ENCODE measurements around the gene AMN1. TPM values are rescaled to one million over a fixed set of nuclear protein-coding genes. Genes with fewer than 3 reads are reported as not detected.

The AMN1 gene
- total RNA-seq, 2 experiments from 2014 or later = 3.5 to 4.1 TPM

DNA sequence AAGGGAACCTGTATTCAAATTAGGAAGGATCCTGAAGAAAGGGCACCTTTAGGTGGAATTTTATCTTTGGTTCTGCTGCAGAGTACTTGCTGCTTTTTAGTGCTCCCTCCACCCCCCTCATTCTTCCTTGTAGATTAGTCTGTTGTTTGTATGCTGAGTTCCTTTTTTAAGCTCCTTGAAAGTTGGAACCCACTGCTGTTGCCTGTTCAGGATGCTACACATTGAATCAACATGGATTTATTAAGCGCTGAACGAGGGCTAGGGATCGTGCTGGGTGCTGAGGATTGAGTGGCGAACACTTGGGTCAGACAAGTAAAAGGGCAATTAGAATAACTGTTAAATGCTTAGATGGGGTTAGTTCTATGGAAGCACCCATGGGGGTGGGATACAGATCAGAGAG is 884 bp upstream of the AMN1 start:
- TF ChIP-seq, protein P1, sequence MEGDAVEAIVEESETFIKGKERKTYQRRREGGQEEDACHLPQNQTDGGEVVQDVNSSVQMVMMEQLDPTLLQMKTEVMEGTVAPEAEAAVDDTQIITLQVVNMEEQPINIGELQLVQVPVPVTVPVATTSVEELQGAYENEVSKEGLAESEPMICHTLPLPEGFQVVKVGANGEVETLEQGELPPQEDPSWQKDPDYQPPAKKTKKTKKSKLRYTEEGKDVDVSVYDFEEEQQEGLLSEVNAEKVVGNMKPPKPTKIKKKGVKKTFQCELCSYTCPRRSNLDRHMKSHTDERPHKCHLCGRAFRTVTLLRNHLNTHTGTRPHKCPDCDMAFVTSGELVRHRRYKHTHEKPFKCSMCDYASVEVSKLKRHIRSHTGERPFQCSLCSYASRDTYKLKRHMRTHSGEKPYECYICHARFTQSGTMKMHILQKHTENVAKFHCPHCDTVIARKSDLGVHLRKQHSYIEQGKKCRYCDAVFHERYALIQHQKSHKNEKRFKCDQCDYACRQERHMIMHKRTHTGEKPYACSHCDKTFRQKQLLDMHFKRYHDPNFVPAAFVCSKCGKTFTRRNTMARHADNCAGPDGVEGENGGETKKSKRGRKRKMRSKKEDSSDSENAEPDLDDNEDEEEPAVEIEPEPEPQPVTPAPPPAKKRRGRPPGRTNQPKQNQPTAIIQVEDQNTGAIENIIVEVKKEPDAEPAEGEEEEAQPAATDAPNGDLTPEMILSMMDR (IDR thresholded peaks at IDR 0.05) = no peak
- intact Hi-C loops (cut with micrococcal nuclease) = loop anchor here (5.0 to 10.0 kb wide), 3 partner anchors 75 to 233 kb away; no protein-coding TSS in a partner anchor
- no peaks in the 10 kb centered on the region for H3K27me3 Mint-ChIP-seq
- peak overlapping the region; percentile 95 for H3K4me3 Mint-ChIP-seq
- ChIA-PET CTCF (no interaction called here), POLR2A (interaction anchor here (0.8 to 1.6 kb wide), 10 partner anchors 8 to 479 kb away, joined by 3 to 13 read pairs (median 3); no protein-coding TSS in a partner anchor)
- peaks cover 58% of the 10 kb centered on the region for H3K4me1 Mint-ChIP-seq (ENCODE audit: low read depth)
- DNase-seq (no peak), ATAC-seq (no peak)
- H3K9me3 Mint-ChIP-seq = peaks cover 14% of the 10 kb centered on the region
- peaks cover 28% of the 10 kb centered on the region for H3K36me3 Mint-ChIP-seq (ENCODE audit: low read depth)
- H3K27ac Mint-ChIP-seq = peak overlapping the region; percentile 99

- POLR2A ChIA-PET = interaction anchor here (0.9 to 1.6 kb wide), 9 partner anchors 9 to 481 kb away, joined by 3 to 13 read pairs (median 4); partner anchors contain the start of gene RESF1
- Mint-ChIP-seq H3K27me3 (no peaks in the 10 kb centered on the region), H3K4me1 (ENCODE audit: low read depth) (peaks cover 60% of the 10 kb centered on the region), H3K9me3 (peaks cover 14% of the 10 kb centered on the region), H3K36me3 (ENCODE audit: low read depth) (peaks cover 31% of the 10 kb centered on the region), H3K27ac (peak overlapping the region; percentile 99), H3K4me3 (peak overlapping the region; percentile 95)
- DNase-seq = peak; percentile 63
- TF ChIP-seq, protein P1 (IDR thresholded peaks at IDR 0.05) = no peak
- intact Hi-C loops (cut with micrococcal nuclease) = loop anchor here (5.0 to 10.0 kb wide), 2 partner anchors 166 to 234 kb away; no protein-coding TSS in a partner anchor
- ATAC-seq = no peak
- CTCF ChIA-PET = no interaction called here
Observed at GRCh38 chr12:31728289-31728916, 418 bp downstream of the AMN1 start.

- Mint-ChIP-seq H3K4me1 (ENCODE audit: low read depth) (peaks cover 66% of the 10 kb centered on the region), H3K36me3 (ENCODE audit: low read depth) (peaks cover 36% of the 10 kb centered on the region), H3K27ac (peak overlapping the region; percentile 60), H3K4me3 (peak overlapping the region; percentile 95), H3K27me3 (no peaks in the 10 kb centered on the region), H3K9me3 (peaks cover 15% of the 10 kb centered on the region)
- intact Hi-C loops (cut with micrococcal nuclease) = loop anchor here (5.0 to 10.0 kb wide), 2 partner anchors 168 to 235 kb away; no protein-coding TSS in a partner anchor
- ATAC-seq (no peak), DNase-seq (no peak)
- TF ChIP-seq, protein P1 (IDR thresholded peaks at IDR 0.05) = no peak
- CTCF ChIA-PET = interaction anchor here (1.2 kb wide), 1 partner anchor 19 kb away, joined by 3 read pairs; no protein-coding TSS in a partner anchor
- POLR2A ChIA-PET = interaction anchor here (1.0 to 1.4 kb wide), 2 partner anchors 163 to 233 kb away, joined by 3 to 4 read pairs; no protein-coding TSS in a partner anchor
Observed at GRCh38 chr12:31727192-31727591, 1.6 kb downstream of the AMN1 start.

- POLR2A ChIA-PET = interaction anchor here (1.0 kb wide), 1 partner anchor 234 kb away, joined by 3 read pairs; no protein-coding TSS in a partner anchor
- Mint-ChIP-seq H3K36me3 (ENCODE audit: low read depth) (peaks cover 40% of the 10 kb centered on the region), H3K4me3 (no peak overlapping the region), H3K9me3 (peaks cover 13% of the 10 kb centered on the region), H3K27ac (peak overlapping the region; percentile 43), H3K4me1 (ENCODE audit: low read depth) (peaks cover 67% of the 10 kb centered on the region), H3K27me3 (no peaks in the 10 kb centered on the region)
- ATAC-seq = no peak
- CTCF ChIA-PET = interaction anchor here (1.2 kb wide), 1 partner anchor 20 kb away, joined by 3 read pairs; no protein-coding TSS in a partner anchor
- no peak for DNase-seq
- TF ChIP-seq, protein P1 (IDR thresholded peaks at IDR 0.05) = no peak
- intact Hi-C loops (cut with micrococcal nuclease) = loop anchor here (5.0 to 10.0 kb wide), 2 partner anchors 168 to 236 kb away; no protein-coding TSS in a partner anchor
Observed at GRCh38 chr12:31726575-31726974, 2.2 kb downstream of the AMN1 start.

GRCh38 chr12:31724557-31724956 is 4.3 kb downstream of the AMN1 start:
- intact Hi-C loops (cut with micrococcal nuclease) = loop anchor here (10.0 kb wide), 1 partner anchor 170 kb away; no protein-coding TSS in a partner anchor
- Mint-ChIP-seq H3K36me3 (ENCODE audit: low read depth) (peaks cover 40% of the 10 kb centered on the region), H3K4me1 (ENCODE audit: low read depth) (peaks cover 65% of the 10 kb centered on the region), H3K27ac (peak overlapping the region; percentile 36), H3K4me3 (no peak overlapping the region), H3K27me3 (no peaks in the 10 kb centered on the region), H3K9me3 (peaks cover 8% of the 10 kb centered on the region)
- ATAC-seq = no peak
- ChIA-PET POLR2A (no interaction called here), CTCF (interaction anchor here (1.0 kb wide), 1 partner anchor 9 kb away, joined by 4 read pairs; no protein-coding TSS in a partner anchor)
- DNase-seq = no peak
- TF ChIP-seq, protein P1 (IDR thresholded peaks at IDR 0.05) = no peak

Measured in activated CD8-positive, alpha-beta T cell treated with anti-CD3 and anti-CD28 coated beads for 36 hours (primary cell).